Mucosa of stomach (tissue), 1 donor: Measurements from ENCODE around the gene RHOBTB3.
"Not testable (repeated sequence)": the region's sequence is repeated elsewhere in the genome, so short reads cannot be mapped to it uniquely, and the experiment has no call there.

Experiments used
- H3K27me3 ChIP-seq: one replicate; pipeline ENCODE4 v1.7.0; 2013; ENCODE audit warnings: mild to moderate bottlenecking, low read length; ENCODE audit not compliant: control insufficient read depth, insufficient read depth
- H3K36me3 ChIP-seq: one replicate; pipeline ENCODE4 v1.7.0; 2013; ENCODE audit warnings: low read length; ENCODE audit not compliant: control insufficient read depth, insufficient read depth
- H3K4me1 ChIP-seq: one replicate; pipeline ENCODE4 v1.7.0; 2013; ENCODE audit warnings: mild to moderate bottlenecking, low read length; ENCODE audit not compliant: control insufficient read depth, insufficient read depth
- H3K4me3 ChIP-seq: one replicate; pipeline ENCODE4 v1.7.0; 2013; ENCODE audit warnings: low read length
- H3K9ac ChIP-seq: one replicate; pipeline ENCODE4 v1.7.0; 2013; ENCODE audit warnings: mild to moderate bottlenecking, low read length, moderate library complexity
- H3K9me3 ChIP-seq: one replicate; pipeline ENCODE4 v1.7.0; 2013; ENCODE audit warnings: mild to moderate bottlenecking, low read length, moderate library complexity; ENCODE audit not compliant: control insufficient read depth
- donor health status: Pancreatic carcinoma.

Gene RHOBTB3

DNA sequence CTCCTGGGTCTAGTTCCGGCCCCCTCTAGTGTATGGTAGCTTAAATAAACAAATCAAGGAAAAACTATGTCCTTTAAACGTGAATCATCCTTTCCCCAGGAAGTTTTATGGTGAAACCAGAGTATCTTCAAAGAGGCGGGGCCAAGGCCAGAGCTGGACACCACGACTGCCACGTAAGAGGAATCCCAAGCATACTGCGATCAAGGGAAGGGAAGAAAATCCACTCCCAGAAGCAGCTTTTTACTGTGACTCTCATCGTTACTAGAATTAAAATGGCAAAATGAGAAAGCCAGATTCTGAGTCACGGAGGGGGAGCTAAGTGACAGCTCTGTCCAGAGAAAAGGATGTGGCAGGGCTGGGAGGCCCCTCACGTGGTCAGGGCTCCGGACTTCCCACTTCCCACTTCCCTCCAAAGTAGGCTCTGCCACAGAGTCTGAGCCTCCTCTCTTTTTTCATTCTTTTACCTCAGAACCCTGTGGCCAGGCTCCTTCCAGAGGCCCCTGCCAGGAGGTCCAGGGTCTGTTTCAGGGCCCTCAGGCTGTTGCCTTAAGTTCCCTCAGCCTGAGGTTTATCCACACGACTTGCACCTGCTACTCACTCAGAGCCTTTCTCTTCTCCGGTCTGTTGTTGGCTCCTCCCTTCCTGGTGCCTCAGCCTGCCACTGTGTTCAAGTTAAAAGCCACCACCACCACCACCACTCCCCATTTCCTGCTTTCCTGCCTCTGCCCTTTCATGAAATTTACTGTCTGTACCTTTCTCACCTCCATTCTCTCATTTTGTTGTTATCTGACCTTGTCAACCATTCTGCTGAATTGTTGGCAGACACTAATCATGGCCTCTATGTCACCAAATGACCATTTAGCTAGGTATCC lies 92.8 kb downstream of the RHOBTB3 start:
- Histone ChIP-seq H3K4me1 (peaks cover 45% of the 10 kb centered on the region), H3K4me3 (peak overlapping the region; percentile 2), H3K9ac (peak overlapping the region; percentile 61), H3K36me3 (no peaks in the 10 kb centered on the region), H3K27me3 (no peaks in the 10 kb centered on the region), H3K9me3 (no peaks in the 10 kb centered on the region)

DNA sequence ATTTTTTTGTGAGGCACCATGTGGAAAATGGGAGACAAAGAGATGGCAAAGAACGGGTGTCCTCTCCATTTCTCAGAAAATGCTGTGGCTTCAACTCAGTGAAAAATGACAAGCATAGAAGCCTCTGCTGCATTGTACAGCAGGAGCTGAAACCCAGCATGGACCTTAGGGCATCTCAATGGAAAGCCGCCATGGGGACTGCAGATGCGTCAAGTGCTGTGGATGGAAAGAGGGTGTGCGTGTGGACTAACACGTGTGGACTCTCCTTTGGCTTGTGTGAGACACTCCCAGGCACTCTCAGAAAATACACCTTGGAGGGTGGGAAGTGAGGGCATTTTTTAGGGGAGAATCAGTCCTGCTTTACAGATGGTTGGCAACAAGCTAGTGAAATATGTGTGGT lies 93.6 kb downstream of the RHOBTB3 start:
- Histone ChIP-seq H3K36me3 (no peaks in the 10 kb centered on the region), H3K4me1 (peaks cover 45% of the 10 kb centered on the region), H3K9me3 (no peaks in the 10 kb centered on the region), H3K27me3 (no peaks in the 10 kb centered on the region), H3K9ac (no peak overlapping the region), H3K4me3 (no peak overlapping the region)

DNA sequence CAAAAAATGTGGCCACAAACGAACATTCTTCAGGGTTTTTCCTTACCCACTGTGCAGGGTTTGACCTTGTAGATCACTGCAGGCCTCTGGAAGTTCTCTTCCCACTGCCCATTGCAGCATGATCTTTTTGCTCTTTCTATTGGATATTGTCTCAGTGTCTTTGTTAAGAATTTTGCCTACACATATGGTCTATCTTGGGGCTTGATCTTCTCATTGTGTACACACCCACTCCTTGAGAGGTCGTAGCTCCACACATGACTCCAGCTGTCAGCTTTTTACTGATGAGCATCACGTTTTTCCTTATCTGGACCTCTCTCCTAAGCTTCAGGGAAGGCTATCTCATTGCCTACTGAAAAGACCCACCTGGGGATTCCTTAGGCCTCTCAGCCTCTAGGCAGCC lies 94.4 kb downstream of the RHOBTB3 start:
- H3K9me3 ChIP-seq: no peaks in the 10 kb centered on the region
- no peaks in the 10 kb centered on the region for H3K36me3 ChIP-seq
- no peaks in the 10 kb centered on the region for H3K27me3 ChIP-seq
- H3K4me1 ChIP-seq: peaks cover 45% of the 10 kb centered on the region
- H3K9ac ChIP-seq: no peak overlapping the region
- H3K4me3 ChIP-seq: no peak overlapping the region

DNA sequence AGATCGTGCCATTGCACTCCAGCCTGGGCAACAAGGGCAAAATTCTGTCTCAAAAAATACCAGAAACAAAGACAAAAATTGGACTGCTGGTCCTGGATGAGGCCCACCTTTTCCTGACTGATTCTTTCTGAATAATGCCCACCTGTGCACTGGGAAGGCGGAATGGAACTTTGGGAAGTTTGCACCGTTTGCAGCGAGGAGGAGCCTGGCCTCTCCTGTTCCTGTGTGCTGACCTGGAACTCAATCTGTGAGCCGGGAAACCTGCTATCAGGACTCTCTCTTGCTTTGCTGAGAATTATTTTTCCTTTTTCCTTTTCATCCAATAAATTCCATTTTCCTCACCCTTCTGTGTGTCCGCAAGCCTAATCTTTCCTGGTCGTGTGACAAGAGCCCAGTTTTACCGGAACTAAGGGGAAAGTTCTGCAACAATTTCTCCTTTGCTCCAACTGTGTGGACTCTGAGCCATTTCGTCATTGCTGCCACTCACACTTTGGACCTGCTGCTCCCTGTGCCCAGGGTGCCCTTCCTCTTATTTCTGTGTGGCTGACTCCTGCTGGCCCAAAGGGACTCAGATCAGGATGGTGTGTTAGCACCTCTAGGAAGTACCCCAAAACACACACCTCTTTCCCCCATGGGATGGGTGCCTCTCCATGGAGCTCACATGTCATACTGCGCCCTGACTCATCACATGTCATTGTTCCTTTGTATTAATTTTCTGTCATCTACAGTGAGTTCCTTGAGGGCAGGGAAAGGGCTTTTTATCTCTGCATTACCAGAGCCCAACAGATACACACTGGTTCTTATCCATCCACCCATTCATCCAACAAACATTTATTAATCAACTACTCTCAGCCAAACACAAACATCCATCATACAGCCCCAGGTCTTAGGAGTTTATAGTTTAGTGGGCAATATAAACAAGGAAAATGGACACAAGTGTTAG lies 96.1 kb downstream of the RHOBTB3 start:
- no peaks in the 10 kb centered on the region for H3K27me3 ChIP-seq
- H3K4me3 ChIP-seq: no peak overlapping the region
- H3K9ac ChIP-seq: no peak overlapping the region
- no peaks in the 10 kb centered on the region for H3K9me3 ChIP-seq
- peaks cover 35% of the 10 kb centered on the region for H3K4me1 ChIP-seq
- H3K36me3 ChIP-seq: no peaks in the 10 kb centered on the region

DNA sequence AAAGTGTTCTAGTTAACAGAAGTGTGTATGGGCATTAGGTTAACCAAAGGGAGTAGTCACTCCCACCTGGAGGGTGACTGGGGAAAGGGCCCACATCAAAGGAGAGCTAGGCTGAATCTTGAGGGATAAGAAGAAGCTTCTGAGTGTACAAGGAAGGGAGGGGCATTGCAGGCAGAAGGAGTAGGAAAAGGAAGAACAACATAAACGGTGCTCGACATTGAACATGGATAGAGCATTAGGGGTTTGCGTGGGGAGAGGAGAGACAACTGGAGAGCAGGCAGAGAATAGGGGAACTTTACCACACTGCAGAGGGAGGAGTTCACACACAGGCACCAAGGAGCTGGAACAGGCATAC lies 96.7 kb downstream of the RHOBTB3 start:
- H3K9ac ChIP-seq: no peak overlapping the region
- H3K36me3 ChIP-seq: no peaks in the 10 kb centered on the region
- no peaks in the 10 kb centered on the region for H3K27me3 ChIP-seq
- H3K4me1 ChIP-seq: peaks cover 36% of the 10 kb centered on the region
- no peaks in the 10 kb centered on the region for H3K9me3 ChIP-seq
- no peak overlapping the region for H3K4me3 ChIP-seq

DNA sequence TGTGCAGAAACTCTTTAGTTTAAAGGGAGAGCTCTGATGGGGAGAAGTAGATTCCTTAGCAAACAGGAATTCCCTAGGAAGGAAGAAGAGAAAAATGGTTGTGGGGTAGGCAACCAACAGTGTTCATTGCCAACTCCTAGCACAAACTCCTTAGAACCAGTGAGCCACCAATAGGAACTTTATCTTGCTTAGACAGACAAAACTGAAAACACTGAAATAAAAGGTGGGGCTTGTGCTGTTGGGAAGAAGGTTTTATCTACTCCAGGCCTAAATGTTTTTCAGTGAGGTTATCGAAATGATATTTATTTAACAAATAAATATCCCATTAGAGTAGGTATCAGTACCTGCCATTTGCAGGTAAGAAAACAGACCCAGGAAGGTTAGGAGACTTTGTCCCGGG lies 99.1 kb downstream of the RHOBTB3 start:
- Histone ChIP-seq H3K9me3 (no peaks in the 10 kb centered on the region), H3K27me3 (no peaks in the 10 kb centered on the region), H3K4me1 (peaks cover 19% of the 10 kb centered on the region), H3K4me3 (no peak overlapping the region), H3K9ac (no peak overlapping the region), H3K36me3 (no peaks in the 10 kb centered on the region)

DNA sequence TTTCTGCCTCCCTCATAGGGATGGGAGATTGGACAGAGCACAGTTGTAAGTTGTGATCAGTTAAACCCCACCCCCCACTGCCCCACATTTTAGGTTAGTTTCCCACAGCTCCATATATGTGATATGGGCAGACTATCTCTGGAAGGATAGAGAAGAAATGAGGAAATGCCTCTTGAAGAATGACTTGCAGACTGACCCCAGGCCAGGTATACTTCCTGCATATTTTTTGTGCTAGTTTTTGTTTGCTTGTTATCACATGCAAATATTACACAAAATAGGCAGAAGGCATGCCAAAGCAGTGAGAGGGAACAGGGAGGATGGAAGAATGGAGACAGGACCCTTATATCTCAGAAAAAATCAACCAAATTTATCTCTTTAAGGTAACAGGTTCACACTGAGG lies 101.5 kb downstream of the RHOBTB3 start:
- Histone ChIP-seq H3K4me1 (peaks cover 16% of the 10 kb centered on the region), H3K36me3 (no peaks in the 10 kb centered on the region), H3K4me3 (no peak overlapping the region), H3K9me3 (no peaks in the 10 kb centered on the region), H3K9ac (no peak overlapping the region), H3K27me3 (no peaks in the 10 kb centered on the region)

DNA sequence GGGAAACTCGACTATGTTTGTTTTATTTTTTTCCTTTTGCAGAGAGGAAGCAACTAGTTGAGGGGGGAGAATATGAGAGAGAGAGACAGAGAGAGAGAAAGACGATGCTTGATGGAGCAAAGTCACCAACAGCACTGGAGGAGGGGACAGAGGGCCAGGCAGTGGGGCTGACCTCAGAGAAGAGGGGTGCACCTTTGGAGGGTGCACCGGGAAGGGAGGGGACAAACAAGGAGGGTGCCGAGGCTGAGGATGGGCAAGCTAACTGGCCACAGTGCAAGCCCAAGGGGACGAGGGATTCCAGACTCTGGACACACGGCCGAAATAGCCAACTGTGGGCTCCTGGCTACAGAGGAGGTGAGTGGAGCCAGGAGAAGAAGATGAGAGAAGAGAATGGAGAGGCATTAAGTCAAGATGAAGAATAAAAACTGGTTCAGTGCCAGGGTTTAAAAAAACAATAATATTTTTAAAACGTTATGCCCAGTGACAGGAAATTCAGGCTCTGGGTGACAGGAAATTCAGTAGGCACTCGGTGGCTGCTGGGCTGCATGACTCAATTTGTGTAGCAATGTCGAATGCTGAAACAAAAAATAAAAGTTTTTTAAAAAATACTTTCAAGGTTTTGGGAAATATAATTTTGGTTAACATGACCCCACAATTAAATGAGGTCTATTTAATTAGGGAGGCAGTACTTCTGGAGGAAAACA lies 104.7 kb downstream of the RHOBTB3 start:
- no peak overlapping the region for H3K4me3 ChIP-seq
- H3K9me3 ChIP-seq: no peaks in the 10 kb centered on the region
- H3K4me1 ChIP-seq: peaks cover 21% of the 10 kb centered on the region
- H3K36me3 ChIP-seq: no peaks in the 10 kb centered on the region
- peak overlapping the region; percentile 40 for H3K9ac ChIP-seq
- H3K27me3 ChIP-seq: no peaks in the 10 kb centered on the region

DNA sequence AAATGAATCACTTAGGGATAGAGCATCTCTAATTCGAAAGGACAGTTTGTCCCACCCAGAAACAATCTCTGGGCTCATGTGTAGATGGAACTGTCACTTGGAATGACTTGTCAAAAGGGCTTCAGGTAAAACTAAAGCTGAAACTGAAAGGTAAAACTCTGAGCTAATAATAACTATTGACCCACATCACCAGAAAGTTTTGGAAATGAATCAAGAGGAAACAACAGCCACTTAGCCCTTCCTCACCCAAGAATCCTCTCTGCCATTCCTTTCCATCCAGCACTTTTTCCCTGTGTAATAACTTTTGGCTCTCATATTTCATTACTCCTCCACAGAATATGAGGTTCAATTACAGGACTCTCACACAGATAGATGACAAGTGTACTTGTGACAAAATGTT lies 105.4 kb downstream of the RHOBTB3 start:
- H3K4me3 ChIP-seq: no peak overlapping the region
- H3K36me3 ChIP-seq: no peaks in the 10 kb centered on the region
- H3K4me1 ChIP-seq: peaks cover 24% of the 10 kb centered on the region
- H3K9ac ChIP-seq: no peak overlapping the region
- H3K27me3 ChIP-seq: no peaks in the 10 kb centered on the region
- H3K9me3 ChIP-seq: no peaks in the 10 kb centered on the region

DNA sequence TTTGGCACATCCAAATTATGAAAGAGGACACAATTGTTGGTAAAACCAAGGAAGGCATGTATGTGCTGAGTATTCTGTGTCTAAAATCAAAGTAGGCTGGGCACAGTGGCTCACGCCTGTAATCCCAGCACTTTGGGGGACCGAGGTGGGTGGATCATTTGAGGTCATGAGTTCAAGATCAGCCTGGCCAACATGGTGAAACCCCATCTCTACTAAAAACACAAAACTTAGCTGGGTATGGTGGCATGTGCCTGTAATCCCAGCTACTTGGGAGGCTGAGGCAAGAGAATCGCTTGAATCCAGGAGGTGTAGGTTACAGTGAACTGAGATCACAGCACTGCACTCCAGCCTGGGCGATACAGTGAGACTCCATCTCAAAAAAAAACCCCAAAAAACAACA lies 105.8 kb downstream of the RHOBTB3 start:
- H3K9me3 ChIP-seq, H3K4me3 ChIP-seq, H3K36me3 ChIP-seq, H3K9ac ChIP-seq, H3K27me3 ChIP-seq: not testable (repeated sequence)
- H3K4me1 ChIP-seq: peaks cover 27% of the 10 kb centered on the region

DNA sequence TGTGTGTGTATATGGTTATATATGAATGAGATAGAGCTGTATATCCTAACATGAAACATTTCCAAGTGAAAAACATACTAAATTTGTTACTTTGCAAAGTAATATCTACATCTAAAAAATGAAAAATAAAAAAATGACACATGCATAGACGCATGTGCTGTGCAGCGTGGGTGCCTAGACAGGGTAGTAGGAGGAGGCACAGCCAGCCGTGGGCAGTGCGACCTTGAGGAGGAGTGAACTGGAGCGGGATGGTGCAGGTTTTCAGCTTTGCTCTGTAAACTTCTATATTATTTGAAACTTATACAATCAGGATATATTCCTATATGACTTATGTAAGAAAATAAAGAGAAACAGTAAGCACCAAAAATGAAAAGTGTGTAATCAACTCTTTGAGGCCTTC lies 106.4 kb downstream of the RHOBTB3 start:
- no peak overlapping the region for H3K4me3 ChIP-seq

More for the DNA sequence above, 106.4 kb downstream of the RHOBTB3 start:
- Histone ChIP-seq H3K9me3 (no peaks in the 10 kb centered on the region), H3K36me3 (no peaks in the 10 kb centered on the region), H3K9ac (no peak overlapping the region), H3K27me3 (no peaks in the 10 kb centered on the region), H3K4me1 (peaks cover 32% of the 10 kb centered on the region)
